SIG-M5 treated with dmso at 0.1 percent for 504 hours (cell line): ENCODE measurements around the gene NPR2.

ENCODE experiments used
- DNase-seq: peaks from one replicate; lab custom pipeline; 2025; ENCODE audit not compliant: unreplicated experiment; lab: John Stamatoyannopoulos, UW

NPR2 gene

DNA sequence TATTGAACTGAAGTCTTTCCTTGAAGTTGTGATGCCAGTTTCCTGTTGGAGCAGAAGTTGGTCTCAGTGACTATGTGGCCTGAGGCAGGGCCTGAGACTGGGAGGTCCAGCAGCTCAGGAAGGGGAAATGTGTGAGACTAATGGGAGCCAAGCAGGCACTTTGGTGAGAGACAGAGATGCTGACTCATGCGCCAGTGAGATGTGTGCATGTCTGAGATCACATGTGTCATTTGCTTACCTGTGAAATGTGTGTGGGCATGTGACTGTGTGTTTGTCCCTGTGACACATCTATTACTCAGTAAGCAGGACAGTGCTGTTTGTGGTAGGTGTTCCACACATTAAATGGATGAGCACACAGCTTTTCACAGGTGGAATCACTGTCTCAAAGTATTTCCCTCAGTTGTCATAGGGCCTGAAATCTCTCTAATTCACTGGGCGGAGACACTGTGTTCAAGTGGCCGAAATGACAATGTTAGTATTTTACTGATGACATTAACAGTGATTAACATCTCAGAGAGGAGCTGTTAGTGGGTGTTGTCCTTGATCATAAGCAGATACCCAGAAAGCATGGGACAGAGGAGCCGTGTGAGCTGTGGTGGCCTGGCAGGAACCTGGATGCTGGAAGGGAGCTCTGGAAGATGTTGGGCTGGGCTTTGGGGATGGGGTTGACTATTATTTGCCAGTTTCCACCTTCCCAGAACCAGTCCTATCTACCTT, 7.4 kb downstream of the NPR2 start:
- DNase-seq, result no peak

DNA sequence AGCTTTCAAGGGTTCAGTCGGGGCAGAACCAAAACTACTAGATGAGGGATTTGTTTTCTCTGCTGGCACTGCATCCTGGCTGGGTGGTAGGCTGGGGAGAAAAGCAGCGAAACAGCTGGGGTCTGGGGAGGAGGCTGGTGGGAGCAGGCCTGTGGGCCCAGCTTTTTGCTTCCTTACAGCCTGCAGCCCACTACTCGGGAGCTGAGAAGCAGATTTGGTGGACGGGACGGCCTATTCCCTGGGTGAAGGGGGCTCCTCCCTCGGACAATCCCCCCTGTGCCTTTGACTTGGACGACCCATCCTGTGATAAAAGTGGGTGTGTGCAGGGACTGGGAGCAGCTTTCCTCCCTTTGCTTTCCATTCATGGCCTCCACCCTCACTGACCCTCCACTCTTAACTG, 9.1 kb downstream of the NPR2 start:
- DNase-seq, result no peak

DNA sequence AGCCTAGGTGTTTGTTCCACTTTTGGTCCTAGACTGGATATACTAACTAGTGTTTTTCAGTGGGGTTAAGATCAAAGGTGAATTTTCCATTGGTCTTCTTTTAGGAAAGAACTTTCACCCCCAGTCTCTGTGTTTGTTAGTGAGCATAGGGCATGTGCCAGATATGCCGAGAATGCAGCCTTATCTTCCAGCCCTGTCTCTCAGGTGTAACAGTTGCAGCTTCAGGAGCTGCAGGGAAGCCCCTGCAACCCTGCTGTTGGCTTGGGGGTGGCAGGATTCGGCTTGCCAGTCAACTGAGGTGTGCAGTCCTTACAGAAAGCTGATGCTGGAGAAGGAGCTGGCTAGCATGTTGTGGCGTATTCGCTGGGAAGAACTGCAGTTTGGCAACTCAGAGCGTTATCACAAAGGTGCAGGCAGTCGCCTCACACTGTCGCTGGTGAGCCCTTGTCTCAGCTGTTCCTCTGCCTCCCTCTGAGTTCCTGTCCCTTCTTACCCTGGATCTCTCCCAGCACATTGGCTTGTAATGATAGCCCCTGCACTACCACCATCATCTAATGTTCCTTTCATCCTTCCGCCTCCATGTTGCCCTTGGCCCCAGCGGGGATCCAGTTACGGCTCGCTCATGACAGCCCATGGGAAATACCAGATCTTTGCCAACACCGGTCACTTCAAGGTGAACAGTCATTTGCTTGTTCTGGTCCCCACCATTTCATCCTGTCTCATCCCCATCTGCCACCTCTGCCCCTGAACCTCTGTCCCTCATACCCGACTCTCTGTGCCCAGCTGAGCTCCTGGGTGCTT, 10.1 kb downstream of the NPR2 start:
- DNase-seq, result no peak

DNA sequence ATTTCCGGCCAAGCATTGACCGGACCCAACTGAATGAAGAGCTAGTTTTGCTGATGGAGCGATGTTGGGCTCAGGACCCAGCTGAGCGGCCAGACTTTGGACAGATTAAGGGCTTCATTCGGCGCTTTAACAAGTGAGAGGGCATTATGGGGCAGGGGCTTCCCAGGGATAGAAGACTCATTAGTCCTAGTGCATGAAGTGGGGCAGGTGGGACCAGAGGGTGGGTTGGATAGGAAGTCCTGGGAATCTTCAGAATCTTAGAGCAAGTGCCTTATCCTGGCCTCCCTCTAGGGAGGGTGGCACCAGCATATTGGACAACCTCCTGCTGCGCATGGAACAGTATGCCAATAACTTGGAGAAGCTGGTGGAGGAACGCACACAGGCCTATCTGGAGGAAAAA, 14.7 kb downstream of the NPR2 start:
- DNase-seq, result no peak

DNA sequence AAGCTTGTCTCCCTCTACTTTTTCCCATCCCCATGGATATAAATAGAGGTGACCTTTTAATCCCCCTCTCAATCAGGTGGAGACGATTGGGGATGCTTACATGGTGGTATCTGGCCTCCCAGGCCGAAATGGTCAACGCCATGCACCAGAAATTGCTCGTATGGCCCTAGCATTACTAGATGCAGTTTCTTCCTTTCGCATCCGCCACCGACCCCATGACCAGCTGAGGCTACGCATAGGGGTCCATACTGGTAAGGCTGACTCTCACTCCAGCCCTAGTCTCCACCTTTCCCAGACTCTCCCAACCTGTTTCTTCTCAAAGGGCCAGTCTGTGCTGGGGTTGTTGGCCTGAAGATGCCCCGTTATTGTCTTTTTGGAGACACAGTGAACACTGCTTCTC, 17.0 kb downstream of the NPR2 start:
- no peak for DNase-seq

DNA sequence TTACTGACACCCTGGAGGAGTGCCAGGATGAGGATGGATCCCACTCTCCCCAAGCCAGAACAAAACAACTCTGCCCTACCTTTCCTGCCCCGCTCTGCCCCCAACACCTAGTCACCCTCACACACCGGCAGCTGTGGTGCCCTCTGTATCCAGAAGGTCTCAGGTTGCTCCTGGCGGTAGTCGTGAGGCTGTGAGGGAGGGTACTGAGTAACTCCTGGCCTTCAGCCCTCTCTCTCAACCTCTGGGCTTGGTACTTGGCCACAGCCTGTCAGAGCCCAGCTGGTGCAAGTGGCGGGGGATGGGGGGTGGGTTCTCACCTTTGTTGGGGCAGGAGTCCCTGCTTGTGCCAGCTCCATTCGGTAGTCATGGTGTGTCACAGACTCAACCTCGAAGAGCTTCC, 18.7 kb downstream of the NPR2 start:
- DNase-seq, result no peak

DNA sequence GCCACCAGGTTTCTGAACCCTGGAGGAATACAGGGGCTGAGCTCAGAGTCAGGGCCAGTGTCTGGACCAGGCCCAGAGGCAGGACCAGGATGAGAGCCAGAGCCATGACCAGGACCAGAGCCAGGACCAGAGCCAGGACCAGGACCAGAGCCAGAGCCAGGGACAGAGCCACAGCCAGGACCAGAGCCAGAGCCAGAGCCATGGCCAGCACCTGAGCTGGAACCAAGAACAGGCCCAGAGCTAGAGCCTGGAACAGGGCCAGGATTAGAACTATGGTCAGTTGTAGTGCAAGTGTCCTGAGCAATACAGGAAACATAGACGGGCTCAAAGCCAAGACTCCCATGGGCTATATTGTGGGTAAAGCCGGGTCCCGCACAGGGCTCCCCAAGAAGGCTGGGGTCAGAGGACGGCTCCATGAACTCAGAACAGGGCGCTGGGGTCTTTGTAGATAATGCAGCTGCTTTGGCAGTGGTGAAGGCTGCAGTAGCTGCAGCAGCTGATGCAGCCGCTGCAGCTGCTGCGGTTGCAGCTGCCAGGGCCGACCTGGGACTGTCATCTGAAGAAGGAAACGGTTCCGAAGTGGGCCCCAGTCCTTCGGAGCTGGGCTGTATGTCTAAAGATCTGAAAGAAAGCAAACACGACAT, 20.1 kb downstream of the NPR2 start:
- no peak for DNase-seq

DNA sequence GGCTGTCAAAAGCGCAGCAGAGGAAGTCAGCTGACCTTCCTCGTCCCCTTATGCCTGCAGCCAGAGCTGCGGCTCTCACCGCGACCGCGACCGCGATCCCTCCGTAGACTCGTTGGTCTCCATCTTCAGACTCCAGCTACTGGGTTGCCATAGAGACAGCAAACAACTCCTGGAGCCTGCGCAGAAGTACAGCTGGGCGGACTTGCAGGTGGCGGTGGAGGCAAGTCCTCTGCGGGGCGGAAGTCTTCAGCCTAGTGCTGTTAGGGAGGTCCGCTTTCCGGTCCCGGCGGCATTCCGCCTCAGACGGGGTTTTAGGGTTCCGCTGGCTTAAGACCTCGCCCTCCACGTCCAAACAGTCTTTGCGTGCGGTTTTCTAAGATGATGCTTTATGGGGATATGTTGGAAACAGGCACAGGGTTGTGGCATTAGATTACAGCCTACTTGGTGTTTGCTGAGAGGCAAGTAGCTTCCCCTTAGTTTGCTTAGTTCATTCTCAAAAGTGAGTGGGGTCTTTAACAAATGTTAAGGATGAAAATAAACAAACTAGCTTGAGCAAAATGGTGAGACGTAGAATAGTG, 20.7 kb downstream of the NPR2 start, which contains the start of gene SPAG8:
SPAG8 (minus strand) TSS at position 238 of the 578 bp plus-strand sequence; CDS start at position 123, 115 bp downstream.
- DNase-seq, result peak; percentile 97

DNA sequence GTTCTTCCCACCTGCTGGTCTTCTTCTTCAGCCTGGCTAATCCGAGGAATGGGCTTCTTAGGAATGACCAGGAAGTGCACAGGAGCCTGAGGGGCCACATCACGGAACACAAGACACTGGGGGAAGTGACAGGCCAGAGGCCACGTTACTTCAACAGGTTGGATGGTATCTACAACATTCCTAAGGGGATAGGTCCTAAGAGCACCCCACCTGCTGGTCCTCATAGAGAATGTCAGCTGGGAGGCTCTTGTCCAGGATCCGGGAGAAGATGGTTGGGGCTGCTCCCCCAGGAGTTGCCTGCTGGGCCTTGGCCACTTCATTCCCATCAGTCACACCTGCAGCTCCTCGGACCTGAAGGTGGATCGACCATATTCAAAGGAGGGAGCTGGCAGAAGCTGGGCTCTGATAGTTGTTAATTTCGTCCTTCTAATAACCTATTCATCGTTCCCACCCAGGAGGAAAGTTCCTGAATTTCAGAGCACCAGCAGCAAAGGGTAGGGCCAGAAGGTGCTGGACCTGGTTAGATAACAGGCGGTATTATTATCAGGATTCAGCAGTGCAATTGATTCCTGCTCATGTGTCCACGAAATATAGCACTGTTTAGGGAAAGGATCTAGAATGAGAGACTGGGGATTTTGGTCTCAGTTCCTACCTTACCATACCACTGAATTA, 22.2 kb downstream of the NPR2 start:
- DNase-seq, result no peak

DNA sequence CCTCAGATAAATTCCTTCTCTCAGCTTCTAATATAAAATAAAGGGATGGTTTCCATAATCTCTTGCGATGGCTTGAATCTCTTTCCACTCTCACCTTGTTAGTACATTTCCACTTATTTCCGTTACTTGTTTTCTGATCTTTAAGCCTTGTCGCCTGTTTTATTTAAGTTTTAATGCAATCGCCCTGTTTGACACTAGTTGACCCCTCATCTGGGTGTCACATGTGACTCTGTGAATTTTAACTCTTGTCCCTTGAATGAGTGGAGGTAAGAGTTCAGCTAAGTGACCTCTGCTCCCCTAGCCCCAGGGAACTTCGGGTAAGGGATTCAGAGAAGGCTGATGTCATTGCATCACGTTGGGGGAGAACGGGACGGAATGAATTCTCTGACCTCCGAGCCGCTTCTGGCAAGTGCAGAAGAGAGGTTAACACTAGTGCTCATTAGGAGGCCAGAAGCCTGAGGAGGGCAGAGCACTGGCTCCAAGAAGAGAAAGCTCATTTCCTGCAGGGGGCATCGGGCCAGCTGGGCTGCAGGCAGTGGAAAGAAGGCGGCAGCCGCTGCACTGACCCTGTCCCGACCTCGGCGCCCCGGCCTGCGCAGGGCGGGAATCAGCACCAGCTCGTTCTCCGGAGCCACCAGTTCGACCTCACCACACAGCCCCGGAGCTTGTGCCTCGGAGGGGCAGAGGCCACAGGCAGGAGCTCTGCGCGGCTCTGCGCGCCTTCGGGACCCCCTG, 22.9 kb downstream of the NPR2 start:
- DNase-seq, result peak; percentile 50

DNA sequence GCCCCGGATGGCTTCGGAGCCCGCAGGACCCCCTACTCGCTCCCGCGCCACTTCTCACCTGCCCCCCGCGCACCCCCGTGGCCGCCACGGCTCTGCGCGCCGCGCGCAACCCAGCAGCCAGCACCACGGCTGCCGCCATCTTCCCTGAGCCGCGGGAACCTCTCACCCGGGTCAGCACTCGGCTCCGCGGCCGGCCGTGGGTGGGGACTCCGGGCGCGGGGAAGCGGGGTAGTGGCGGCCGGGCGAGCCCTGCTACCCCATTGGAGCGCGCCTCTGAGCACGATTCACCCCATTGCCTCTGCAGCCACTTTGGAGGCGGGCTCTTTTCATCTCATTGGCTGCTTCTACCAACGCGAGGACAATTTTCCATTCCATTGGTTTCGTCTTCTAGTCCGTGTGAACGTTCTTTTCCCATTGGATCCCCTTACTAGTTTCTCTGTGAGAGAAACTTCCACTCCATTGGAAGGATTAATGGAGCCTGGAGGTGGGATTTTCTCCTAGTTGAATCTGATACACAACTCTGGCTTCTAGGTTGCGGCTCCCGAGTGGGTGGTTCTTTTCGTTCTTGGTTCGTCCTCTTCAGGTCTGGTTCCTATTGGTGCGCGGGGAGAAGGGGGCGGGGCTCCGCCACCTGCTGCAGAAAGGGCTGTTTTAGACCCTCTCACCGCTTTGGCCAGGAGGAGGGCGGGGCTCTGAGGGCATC, 23.6 kb downstream of the NPR2 start, which contains the start of gene HINT2:
HINT2 (minus strand) TSS at position 202 of the 703 bp plus-strand sequence; CDS start at position 139, 63 bp downstream.
- peak; percentile 98 for DNase-seq

DNA sequence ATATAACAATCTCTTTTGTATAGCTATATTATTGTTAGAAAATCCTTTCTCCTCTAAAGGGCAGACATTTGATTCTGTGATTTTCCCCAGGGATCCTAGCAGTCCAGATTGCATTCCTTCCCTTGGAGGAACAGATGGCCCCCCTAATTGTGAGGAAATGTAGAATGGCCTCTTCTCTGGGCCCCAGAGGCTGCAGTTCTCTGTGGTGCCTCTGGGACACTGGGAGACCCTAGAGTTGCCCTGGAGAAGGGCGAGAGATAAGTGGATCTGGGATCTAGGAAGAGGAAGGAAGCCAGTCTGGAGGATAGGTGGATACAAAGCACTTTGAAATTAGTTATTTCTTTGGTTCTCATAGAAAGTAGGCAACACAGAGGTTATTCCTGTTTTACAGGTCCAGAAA, 25.3 kb downstream of the NPR2 start:
- DNase-seq, result no peak

DNA sequence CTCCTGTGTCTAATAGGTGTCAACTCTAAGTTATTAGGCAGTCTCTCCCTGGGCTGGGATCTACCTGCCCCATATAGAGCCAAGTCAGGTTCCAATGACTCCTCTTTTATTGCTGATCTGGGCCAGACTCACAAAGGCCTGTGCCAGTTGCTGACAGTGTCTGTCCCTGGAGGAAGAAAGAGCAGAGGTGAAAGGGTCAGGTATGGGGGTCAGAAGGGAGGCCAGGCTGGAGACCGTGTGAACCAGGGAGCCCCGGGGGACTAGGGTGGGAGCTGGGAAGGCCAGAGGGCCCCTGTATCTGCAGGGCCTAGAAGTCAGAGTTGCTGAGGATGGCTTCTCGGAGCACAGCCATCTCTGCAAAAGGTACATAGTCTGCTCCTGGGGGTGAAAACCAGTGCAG, 26.9 kb downstream of the NPR2 start:
- DNase-seq, result no peak

DNA sequence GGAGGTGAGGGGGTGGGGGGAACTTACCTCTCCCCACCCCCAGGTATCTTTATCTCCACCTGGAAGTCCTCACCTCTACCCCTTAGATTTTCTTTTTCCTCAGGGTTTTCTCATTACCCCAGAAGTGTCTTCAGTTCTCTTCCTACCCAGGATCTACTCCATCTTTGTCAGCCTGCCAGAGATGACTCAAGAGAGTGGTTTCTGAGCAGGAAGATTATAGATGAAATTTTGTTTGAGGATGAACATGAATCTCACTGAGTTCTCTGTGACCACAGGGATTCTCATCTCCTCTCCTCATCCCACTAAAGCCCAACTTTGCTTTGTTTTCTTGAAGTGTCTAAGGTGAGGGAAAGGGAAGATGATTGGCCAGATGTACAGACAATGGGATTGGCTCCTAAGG, 28.7 kb downstream of the NPR2 start:
- no peak for DNase-seq

DNA sequence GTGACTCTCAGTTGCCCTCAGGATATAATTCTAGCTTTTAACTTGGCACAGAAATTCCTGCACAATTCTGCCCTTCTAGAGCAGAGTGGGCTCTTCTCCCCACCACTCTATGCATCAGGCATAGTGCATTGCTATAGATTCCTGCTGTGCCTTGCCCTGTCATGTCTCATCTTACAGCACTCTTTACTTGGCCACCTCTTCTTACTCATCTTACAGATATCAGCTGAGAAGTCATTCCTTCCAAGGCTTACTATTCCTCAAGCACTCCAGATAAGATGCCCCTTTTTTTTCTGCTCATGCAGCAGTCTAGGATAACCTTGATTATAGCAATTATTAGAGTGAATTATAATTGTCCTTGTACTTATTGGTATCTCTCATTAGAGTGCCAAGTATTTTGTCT, 31.5 kb downstream of the NPR2 start:
- no peak for DNase-seq

DNA sequence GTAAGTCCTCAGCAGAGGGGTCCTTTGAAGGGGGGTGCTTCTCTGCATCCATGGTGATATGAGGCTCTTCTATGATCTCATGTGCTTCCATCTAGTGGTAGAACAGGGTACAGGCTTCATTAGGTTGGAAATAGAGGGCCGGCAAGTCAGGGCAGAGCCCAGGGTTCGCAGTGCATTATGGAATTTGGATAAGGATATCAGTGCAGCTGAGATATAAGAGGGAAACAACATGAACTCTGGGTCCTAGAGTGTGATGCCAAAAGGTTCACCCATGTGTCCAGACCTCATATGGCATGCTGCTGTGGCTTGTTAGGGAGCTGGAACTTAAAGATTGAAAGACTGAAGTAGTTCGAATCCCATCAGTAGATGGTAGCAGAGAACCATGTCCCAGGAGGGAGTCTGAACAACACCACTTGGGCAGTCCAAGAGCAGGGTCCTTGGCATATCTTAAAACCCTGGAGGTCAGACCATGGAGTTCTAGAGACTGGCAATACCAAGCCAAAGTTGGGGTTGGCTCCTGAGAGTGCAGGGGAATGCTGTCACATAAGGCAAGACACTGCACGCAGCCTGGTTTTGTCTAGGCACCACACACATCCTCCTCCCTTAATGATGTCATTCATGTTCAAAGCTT, 34.8 kb downstream of the NPR2 start:
- DNase-seq, result peak; percentile 71

DNA sequence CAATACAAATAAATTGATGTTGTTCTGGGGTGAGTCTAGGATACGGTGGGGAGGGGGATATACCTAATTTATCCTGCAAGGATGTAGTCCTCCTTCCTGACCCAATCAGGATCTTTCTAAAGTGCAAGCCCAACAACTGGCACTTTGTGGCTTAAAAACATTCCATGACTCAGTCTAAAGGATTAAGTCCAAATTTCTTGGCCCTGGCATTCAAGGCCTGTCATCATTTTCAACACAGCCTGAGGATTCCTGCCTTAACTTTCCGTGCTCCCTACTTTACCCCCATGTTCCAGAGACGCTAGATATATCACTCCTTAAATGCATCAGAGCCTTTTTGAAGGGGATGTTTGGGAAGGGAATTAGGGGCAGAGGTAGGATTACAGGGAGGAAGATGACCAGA, 36.1 kb downstream of the NPR2 start:
- no peak for DNase-seq

DNA sequence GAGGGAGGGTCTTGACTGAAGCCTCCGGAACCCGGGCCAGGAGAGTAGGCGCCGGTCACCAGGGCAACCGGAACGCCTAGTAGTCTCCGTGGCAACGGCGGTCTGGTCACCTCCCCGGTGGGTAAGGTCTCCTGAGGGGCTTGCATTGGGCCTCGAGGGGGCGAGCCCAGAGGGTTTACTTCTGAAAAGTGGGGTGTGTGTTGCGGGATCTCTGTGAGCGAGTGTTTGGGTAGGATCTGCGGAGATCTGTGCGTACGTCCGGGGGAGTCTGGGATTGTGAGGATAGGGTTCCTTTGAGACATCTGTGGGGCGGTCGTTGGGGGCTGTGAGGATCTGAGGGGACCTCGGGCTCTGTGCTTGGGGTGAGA, 37.3 kb downstream of the NPR2 start, which contains the start of gene FAM221B:
FAM221B (minus strand) TSS at position 17 of the 368 bp plus-strand sequence. CDS start 2,571 bp downstream, outside the sequence.
- DNase-seq, result no peak
